Transverse colon (tissue), 4 donors: ENCODE data around the gene KLHL41. TPM values are rescaled to one million over a fixed set of nuclear protein-coding genes. Genes with fewer than 3 reads are reported as not detected.

ENCODE experiments used
- DNase-seq: peaks from one replicate; pipeline ENCODE4 v3.0.0-alpha.2; 2019
- H3K27ac ChIP-seq, 4 donors: fragments of 200-600 bp; sonication (generic); 2 replicates each; pipeline ENCODE4 v1.5.1; 2016 to 2018; ENCODE audit warnings: inconsistent platforms in 4 of 4
- H3K27me3 ChIP-seq: fragments of 200-600 bp; sonication (generic); 2 replicates; pipeline ENCODE4 v1.5.1; 2017; ENCODE audit warnings: inconsistent platforms
- H3K36me3 ChIP-seq, 4 donors: fragments of 200-600 bp; sonication (generic); 2 replicates each; pipeline ENCODE4 v1.5.1; 2017 to 2019; ENCODE audit warnings: inconsistent platforms in 4 of 4
- H3K4me1 ChIP-seq, 4 donors: fragments of 200-600 bp; sonication (generic); 2 replicates each; pipeline ENCODE4 v1.5.1; 2017 to 2020; ENCODE audit warnings: inconsistent platforms in 4 of 4
- H3K4me3 ChIP-seq, 4 donors: fragments of 200-600 bp; sonication (generic); 1 replicate in 1 of 4; 2 replicates in 3 of 4; pipeline versions ENCODE4 v1.5.1 to v1.6.1; 2017 to 2019; ENCODE audit warnings: inconsistent platforms in 4 of 4
- H3K9me3 ChIP-seq, 2 donors: fragments of 200-600 bp; sonication (generic); 2 replicates each; pipeline ENCODE4 v1.5.1; 2017 to 2019; ENCODE audit warnings: inconsistent platforms in 2 of 2
- CTCF ChIP-seq, 5 experiments: fragments of 200-600 bp in 3 of 5; fragments of 450-650 bp in 2 of 5; sonication (generic) in 3 of 5; IDR thresholded peaks; 1 replicate in 2 of 5; 2 replicates in 3 of 5; pipeline ENCODE4 v1.5.1; 2016 to 2017; ENCODE audit warnings: antibody characterized with exemption in 5 of 5, inconsistent platforms in 3 of 5, mild to moderate bottlenecking in 2 of 5, moderate library complexity in 1 of 5
- EP300 ChIP-seq: sonication (generic); formaldehyde crosslinking; IDR thresholded peaks from one replicate; pipeline ENCODE4 v1.6.1; 2017; ENCODE audit warnings: antibody characterized with exemption, low read depth
- POLR2A ChIP-seq: fragments of 450-650 bp; IDR thresholded peaks from one replicate; pipeline ENCODE4 v1.6.1; 2016; ENCODE audit warnings: antibody characterized with exemption, mild to moderate bottlenecking, moderate library complexity
- POLR2AphosphoS5 ChIP-seq, 3 donors: sonication (generic); formaldehyde crosslinking; IDR thresholded peaks; one replicate each; pipeline ENCODE4 v1.6.1; 2016; ENCODE audit warnings: antibody characterized with exemption in 3 of 3
- WGBS, 2 donors: methylation state at CpG; one replicate each; pipeline ENCODE4 v1.1.5; 2018; ENCODE audit warnings: low coverage in 1 of 2; 5-methylcytosine and 5-hydroxymethylcytosine counted together
- in situ Hi-C, 4 donors: fragments of 200-750 bp; cut with MboI; loops; one replicate each; pipeline versions ENCODE4 v1.15.0 to v1.15.1; 2017; ENCODE audit warnings: low sequenced_read_pairs in 3 of 4, low pct_ligation_motif_present in 1 of 4, low pct_unique_long_range_greater_than_20kb in 1 of 4
- intact Hi-C: fragments of 100-400 bp; cut with DNase I; formaldehyde crosslinking; loops from one replicate; pipeline ENCODE4 v1.15.1; 2023; ENCODE audit warnings: low total_unique reads
- total RNA-seq, 4 donors: library from RNA; depleted of rRNA; stranded (reverse); fragments of >200 nt; gene quantifications; one replicate each; pipeline ENCODE4 v1.1.0, GENCODE V29; 2016

KLHL41 gene
- total RNA-seq, 4 donors from 2014 or later = 1.1 to 3.4 TPM; not detected in 2

GRCh38 chr2:169464882-169465281 is 44.6 kb upstream of the KLHL41 start:
- DNase-seq = no peak
- H3K27ac ChIP-seq = no peak overlapping the region
- in situ Hi-C loops (loop anchor here in 1 of 4 donors (10.0 to 25.0 kb wide), 2 partner anchors 100 to 503 kb away; no protein-coding TSS in a partner anchor), intact Hi-C loops (no loop called here)
- no peaks in the 10 kb centered on the region for H3K36me3 ChIP-seq
- no peak overlapping the region for H3K4me3 ChIP-seq
- 40 to 52% methylated on average over 2 of the region's 2 CpGs for WGBS, 2 donors
- TF ChIP-seq CTCF (IDR thresholded peaks at IDR 0.05) (no peak), EP300 (no peak), POLR2AphosphoS5 (IDR thresholded peaks at IDR 0.05) (no peak), POLR2A (no peak)
- H3K27me3 ChIP-seq = no peaks in the 10 kb centered on the region
- peaks cover 0 to 4% (median 0%) of the 10 kb centered on the region in 4 donors for H3K4me1 ChIP-seq
- no peaks in the 10 kb centered on the region for H3K9me3 ChIP-seq

GRCh38 chr2:169468841-169469240 is 40.7 kb upstream of the KLHL41 start:
- in situ Hi-C loops = loop anchor here in 1 of 4 donors (10.0 to 25.0 kb wide), 2 partner anchors 96 to 507 kb away; no protein-coding TSS in a partner anchor
- WGBS, 2 donors = 100% methylated on average over 1 of the region's 1 CpG
- TF ChIP-seq EP300 = no peak
- no peak for TF ChIP-seq POLR2AphosphoS5 (IDR thresholded peaks at IDR 0.05)
- no peak for TF ChIP-seq CTCF (IDR thresholded peaks at IDR 0.05)
- no peak for TF ChIP-seq POLR2A

DNA sequence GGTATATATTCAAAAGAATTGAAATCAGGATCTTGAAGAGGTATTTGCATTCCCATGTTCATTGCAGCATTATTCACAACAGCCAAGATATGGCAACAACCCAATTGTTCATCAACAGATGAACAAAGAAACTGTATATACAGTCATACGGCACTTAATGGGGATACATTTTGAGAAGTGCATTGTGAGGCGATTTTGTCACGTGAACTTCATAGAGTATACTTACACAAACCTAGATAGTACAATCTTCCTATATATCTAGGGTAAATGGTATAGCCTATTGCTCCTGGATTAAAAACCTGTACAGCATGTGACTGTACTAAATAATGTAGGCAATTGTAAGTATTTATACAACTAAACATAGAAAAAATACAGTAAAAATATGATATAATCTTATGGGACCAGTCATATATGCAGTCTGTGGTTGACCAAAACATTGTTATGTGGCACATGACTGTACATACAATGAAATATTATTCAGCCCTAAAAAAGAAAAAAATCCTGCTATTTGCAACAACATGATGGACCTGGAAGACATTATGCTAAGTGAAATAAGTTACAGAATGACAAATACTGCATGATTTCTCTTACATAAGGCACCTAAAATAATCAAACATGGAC is 39.4 kb upstream of the KLHL41 start:
- no peak for TF ChIP-seq EP300
- no peak for TF ChIP-seq POLR2AphosphoS5 (IDR thresholded peaks at IDR 0.05)
- no peak for TF ChIP-seq CTCF (IDR thresholded peaks at IDR 0.05)
- TF ChIP-seq POLR2A = no peak
- Histone ChIP-seq H3K27ac (no peak overlapping the region), H3K4me1 (no peaks in the 10 kb centered on the region), H3K4me3 (no peak overlapping the region), H3K9me3 (no peaks in the 10 kb centered on the region), H3K36me3 (no peaks in the 10 kb centered on the region), H3K27me3 (no peaks in the 10 kb centered on the region)
- in situ Hi-C loops (loop anchor here in 1 of 4 donors (10.0 to 25.0 kb wide), 2 partner anchors 95 to 508 kb away; no protein-coding TSS in a partner anchor), intact Hi-C loops (no loop called here)
- no peak for DNase-seq
- 85 to 87% methylated on average over 3 of the region's 3 CpGs for WGBS, 2 donors

More at GRCh38 chr2:169468841-169469240, 40.7 kb upstream of the KLHL41 start:
- Histone ChIP-seq H3K36me3 (no peaks in the 10 kb centered on the region), H3K4me3 (no peak overlapping the region), H3K4me1 (no peaks in the 10 kb centered on the region), H3K9me3 (no peaks in the 10 kb centered on the region), H3K27ac (no peak overlapping the region), H3K27me3 (no peaks in the 10 kb centered on the region)
- intact Hi-C loops = no loop called here
- DNase-seq = no peak

- intact Hi-C loops = no loop called here
- no peak overlapping the region for H3K4me3 ChIP-seq
- no peaks in the 10 kb centered on the region for H3K4me1 ChIP-seq
- TF ChIP-seq POLR2AphosphoS5 (IDR thresholded peaks at IDR 0.05) (no peak), CTCF (IDR thresholded peaks at IDR 0.05) (no peak), POLR2A (no peak), EP300 (no peak)
- no peak overlapping the region for H3K27ac ChIP-seq
- in situ Hi-C loops = loop anchor here in 1 of 4 donors (25.0 kb wide), 1 partner anchor 510 kb away; no protein-coding TSS in a partner anchor
- H3K27me3 ChIP-seq = no peaks in the 10 kb centered on the region
- 50 to 78% methylated on average over 1 of the region's 1 CpG for WGBS, 2 donors
- no peaks in the 10 kb centered on the region for H3K36me3 ChIP-seq
- DNase-seq = no peak
- no peaks in the 10 kb centered on the region for H3K9me3 ChIP-seq
Measured at GRCh38 chr2:169472249-169472648, 37.3 kb upstream of the KLHL41 start.
